ENCODE measurements around the gene SNX9.

DNA sequence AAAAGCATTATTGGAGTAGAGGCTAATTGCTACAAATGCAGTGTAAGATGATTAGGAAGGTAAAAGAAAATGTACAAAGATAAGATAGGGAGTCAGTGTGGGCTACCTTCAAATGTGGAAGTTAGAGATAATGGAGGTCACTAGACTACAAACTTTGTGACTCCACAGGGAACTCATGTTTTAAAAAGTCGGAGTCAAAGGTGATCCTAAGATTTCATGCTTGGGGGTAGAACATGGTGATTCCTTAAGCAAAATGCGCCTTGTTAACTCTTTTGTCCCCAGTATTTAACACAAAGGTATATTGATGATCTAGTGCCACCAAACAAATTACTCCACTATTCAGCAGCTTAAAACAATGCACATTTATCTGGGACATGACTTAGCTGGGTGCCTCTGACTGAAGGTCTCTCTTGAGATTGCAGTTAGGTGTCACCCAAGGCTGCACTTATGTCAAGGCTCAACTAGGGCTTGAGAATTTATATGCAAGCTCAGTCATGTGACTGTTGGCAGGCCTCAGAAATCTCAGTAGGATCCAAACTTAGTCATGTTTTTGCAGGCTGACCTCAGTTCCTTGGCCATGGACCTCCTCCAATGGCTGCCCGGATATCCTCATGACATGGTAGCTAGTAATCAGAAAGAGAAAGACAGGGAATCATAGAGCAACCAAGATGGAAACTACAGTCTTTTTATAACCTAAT, 11.4 kb upstream of the SNX9 start:
- no peak for TF ChIP-seq EZH2phosphoT487 (IDR thresholded peaks at IDR 0.05; ENCODE audit: borderline replicate concordance)
- TF ChIP-seq, protein P1, sequence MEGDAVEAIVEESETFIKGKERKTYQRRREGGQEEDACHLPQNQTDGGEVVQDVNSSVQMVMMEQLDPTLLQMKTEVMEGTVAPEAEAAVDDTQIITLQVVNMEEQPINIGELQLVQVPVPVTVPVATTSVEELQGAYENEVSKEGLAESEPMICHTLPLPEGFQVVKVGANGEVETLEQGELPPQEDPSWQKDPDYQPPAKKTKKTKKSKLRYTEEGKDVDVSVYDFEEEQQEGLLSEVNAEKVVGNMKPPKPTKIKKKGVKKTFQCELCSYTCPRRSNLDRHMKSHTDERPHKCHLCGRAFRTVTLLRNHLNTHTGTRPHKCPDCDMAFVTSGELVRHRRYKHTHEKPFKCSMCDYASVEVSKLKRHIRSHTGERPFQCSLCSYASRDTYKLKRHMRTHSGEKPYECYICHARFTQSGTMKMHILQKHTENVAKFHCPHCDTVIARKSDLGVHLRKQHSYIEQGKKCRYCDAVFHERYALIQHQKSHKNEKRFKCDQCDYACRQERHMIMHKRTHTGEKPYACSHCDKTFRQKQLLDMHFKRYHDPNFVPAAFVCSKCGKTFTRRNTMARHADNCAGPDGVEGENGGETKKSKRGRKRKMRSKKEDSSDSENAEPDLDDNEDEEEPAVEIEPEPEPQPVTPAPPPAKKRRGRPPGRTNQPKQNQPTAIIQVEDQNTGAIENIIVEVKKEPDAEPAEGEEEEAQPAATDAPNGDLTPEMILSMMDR (conservative IDR thresholded peaks at IDR 0.05; ENCODE audit: low read length) = no peak
